ENCODE results near the gene ATP23. TPM values are rescaled to one million over a fixed set of nuclear protein-coding genes. Genes with fewer than 3 reads are reported as not detected.
A peak's percentile ranks its signal among the peaks of the same experiment; 100 is the strongest.

The ATP23 gene, protein sequence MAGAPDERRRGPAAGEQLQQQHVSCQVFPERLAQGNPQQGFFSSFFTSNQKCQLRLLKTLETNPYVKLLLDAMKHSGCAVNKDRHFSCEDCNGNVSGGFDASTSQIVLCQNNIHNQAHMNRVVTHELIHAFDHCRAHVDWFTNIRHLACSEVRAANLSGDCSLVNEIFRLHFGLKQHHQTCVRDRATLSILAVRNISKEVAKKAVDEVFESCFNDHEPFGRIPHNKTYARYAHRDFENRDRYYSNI
- total RNA-seq: 10 to 100 TPM; 15.9 to 19.1 TPM

DNA sequence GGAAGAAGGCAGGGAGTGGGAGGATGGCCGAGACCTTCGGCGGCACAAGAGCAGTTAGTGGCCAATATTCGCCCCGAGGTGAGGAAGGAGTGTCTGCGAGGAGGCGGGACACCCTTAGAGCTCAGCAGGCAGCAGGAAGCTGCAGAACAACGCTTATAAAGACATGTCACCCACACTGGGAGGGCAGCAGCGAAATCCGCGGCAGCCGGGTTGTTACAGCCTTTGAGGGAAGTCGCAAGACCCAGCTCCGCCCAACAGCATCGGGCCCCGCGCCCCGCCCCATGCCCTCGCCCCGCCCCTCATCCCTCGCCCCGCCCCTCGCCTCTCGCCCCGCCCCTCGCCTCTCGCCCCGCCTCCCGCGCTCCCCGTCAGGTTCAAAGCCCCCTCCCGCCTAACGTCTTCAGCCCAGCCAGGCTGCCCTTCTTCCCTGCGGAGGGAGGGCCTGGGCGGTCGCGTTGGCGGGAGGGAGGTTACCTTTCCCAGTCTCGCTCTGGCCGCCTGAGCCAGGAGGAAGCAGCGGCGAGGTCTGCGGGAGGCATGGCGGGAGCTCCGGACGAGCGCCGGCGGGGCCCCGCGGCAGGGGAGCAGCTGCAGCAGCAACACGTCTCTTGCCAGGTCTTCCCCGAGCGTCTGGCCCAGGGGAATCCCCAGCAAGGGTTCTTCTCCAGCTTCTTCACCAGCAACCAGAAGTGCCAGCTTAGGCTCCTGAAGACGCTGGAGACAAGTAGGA lies at the start of gene ATP23:
ATP23 (plus strand) TSS at position 403 of the 730 bp plus-strand sequence; CDS start at position 538, 135 bp downstream.
- H3K4me3 Mint-ChIP-seq: peak within 1 kb of the TSS; percentile 84
- H3K4me1 Mint-ChIP-seq: peaks cover 48% of the 10 kb centered on the region
- POLR2A ChIA-PET: interaction anchor here (0.6 kb wide), 1 partner anchor 614 kb away, joined by 4 read pairs; no protein-coding TSS in a partner anchor
- H3K36me3 Mint-ChIP-seq (ENCODE audit: low read depth): peaks cover 2% of the 10 kb centered on the region
- DNase-seq: peak; percentile 95
- CTCF ChIA-PET: interaction anchor here (0.7 to 1.6 kb wide), 4 partner anchors 10 to 97 kb away, joined by 3 to 5 read pairs (median 4); no protein-coding TSS in a partner anchor
- H3K9me3 Mint-ChIP-seq: no peaks in the 10 kb centered on the region
- peaks cover 1% of the 10 kb centered on the region for H3K27me3 Mint-ChIP-seq
- H3K27ac Mint-ChIP-seq: peak within 1 kb of the TSS; percentile 99

DNA sequence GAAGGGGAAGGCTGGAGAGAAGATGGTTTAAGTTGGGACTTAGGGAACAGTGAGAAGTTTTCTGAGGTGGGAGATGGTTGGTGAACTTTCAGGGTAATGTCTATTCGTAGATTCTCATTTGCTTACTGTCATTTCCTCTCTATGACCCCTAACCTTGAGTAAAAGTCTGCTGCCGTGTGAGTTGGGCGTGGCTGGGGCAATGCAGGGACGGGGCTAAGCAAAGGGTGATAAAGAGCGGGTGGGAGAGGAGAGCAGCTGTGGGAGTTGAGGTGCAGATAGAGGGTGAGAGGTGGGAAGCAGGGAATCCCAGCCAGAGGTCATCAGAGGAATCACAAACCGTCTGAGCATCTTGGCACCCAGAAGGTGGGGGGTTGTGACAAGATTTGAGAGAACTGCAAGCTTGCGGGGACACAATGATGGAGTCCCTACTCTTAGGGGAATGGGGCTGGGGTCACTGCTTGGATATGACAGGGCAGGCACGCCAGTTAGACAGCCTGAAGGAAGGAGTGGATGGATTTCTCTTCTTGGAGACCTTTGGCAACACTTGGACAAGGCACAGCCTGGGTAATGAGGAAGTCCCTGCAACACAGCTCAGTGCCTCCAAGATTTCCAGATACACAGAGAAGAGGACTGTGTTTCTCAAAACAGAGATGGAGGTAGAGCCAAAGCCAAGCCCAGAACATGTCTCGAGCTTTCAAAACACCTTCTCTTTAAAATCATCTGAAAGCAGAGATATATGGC lies 49.0 kb upstream of the ATP23 start:
- peaks cover 8% of the 10 kb centered on the region for H3K27me3 Mint-ChIP-seq
- H3K9me3 Mint-ChIP-seq: no peaks in the 10 kb centered on the region
- CTCF ChIA-PET: interaction anchor here (0.5 to 1.7 kb wide), 3 partner anchors 10 to 1583 kb away, joined by 3 to 4 read pairs (median 3); no protein-coding TSS in a partner anchor
- no peak for DNase-seq
- H3K27ac Mint-ChIP-seq: peak overlapping the region; percentile 16
- no peak overlapping the region for H3K4me3 Mint-ChIP-seq
- POLR2A ChIA-PET: no interaction called here
- H3K36me3 Mint-ChIP-seq (ENCODE audit: low read depth): no peaks in the 10 kb centered on the region
- peaks cover 40% of the 10 kb centered on the region for H3K4me1 Mint-ChIP-seq

DNA sequence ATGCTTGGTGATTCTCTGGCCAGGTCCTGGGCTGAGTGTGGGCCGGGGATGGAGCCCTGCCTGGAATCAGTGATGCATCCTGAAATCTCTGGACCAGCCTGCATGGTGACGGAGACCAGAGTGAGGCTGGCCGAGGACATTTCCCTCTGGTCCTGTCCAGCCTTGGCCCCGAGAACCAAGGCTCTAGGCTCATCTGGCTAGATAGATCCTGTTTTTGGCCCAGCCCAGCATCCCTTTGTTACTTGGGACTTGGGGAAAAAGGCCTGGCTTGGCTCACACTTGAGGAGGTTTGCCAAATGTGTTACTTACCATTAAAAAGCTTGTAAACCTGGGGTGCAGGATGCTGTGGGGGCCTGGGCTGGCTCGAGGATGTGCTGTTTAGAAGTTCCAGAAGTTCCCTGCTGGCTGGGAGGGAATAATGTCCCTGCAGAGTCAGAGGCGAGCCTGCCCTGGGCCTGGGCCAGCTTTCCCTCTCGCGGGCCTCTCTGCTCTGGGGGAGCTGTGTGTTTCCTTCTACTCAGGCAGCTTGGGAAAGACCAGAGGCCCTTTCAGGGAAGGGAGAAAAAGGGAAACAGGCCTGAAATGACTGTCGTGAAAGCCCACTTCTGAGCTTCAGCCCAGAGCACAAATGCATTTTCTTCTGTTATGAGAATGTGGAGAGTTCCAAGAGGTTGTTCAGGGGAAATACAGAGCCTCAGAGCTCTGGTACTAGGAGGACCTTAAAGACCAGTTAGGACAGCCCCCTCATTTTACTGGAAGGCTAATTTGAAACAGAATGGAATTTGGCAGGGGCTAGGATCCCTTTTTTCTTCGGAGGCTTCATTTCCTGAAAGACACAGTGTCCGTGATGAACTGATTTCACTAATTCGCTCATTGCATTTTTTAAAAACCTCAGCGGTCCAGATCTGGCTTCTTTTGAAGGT lies 47.7 kb upstream of the ATP23 start:
- H3K27me3 Mint-ChIP-seq: peaks cover 8% of the 10 kb centered on the region
- H3K9me3 Mint-ChIP-seq: no peaks in the 10 kb centered on the region
- H3K36me3 Mint-ChIP-seq (ENCODE audit: low read depth): no peaks in the 10 kb centered on the region
- H3K4me3 Mint-ChIP-seq: no peak overlapping the region
- no peak overlapping the region for H3K27ac Mint-ChIP-seq
- H3K4me1 Mint-ChIP-seq: peaks cover 45% of the 10 kb centered on the region
- DNase-seq: no peak
- POLR2A ChIA-PET: interaction anchor here (0.5 kb wide), 2 partner anchors 20 to 205 kb away, joined by 3 to 4 read pairs; no protein-coding TSS in a partner anchor
- CTCF ChIA-PET: interaction anchor here (0.7 to 1.7 kb wide), 7 partner anchors 9 to 180 kb away, joined by 3 to 5 read pairs (median 4); no protein-coding TSS in a partner anchor

DNA sequence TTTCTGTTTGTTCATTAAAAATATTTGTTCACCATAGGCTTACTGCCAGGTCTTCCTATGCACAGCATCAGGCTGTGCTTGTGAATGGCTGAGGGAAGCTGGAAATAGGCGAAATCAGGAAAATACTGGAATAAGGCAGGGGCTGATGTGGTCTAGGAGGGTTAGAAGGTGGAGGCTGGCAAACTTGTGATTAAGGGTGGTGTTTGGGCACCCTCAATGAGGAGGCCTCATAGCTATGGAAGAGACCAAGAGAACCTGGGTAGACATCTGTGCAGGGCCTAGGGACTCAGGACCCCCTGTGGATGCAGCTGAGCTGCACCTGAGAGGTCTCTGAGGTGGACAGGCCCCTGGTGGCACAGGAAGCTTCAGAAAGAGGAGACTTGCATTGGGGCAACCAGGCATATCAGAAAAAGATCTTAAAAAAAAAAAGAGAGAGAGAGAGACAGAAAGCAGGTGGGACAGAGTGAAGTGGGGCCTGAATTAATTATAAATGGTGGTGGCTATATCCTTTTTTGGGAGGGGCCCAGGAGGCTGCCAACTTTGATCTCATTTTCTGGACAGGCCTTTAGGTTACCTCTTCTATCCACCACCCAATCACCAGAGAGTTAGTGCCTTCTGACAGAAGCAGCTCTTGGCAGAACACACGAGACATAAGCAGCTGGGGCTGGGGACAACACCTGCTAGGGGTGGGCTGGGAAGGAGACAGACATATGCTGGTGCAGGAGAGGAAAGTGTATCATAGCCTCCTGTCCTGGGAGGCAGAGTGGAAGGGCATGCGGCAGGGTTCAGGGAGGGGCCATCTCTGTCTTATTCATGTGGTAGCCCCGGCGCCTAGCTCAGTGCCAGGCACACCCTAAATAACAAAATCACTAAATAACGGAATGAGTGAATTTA lies 46.7 kb upstream of the ATP23 start:
- Mint-ChIP-seq H3K27ac (peak overlapping the region; percentile 57), H3K4me1 (peaks cover 53% of the 10 kb centered on the region), H3K4me3 (no peak overlapping the region), H3K27me3 (peaks cover 8% of the 10 kb centered on the region), H3K36me3 (ENCODE audit: low read depth) (no peaks in the 10 kb centered on the region), H3K9me3 (no peaks in the 10 kb centered on the region)
- CTCF ChIA-PET: interaction anchor here (0.6 to 1.7 kb wide), 14 partner anchors 10 to 1319 kb away, joined by 3 to 6 read pairs (median 4); partner anchors contain the start of gene CYP27B1
- POLR2A ChIA-PET: interaction anchor here (0.5 kb wide), 2 partner anchors 21 to 204 kb away, joined by 3 to 4 read pairs; no protein-coding TSS in a partner anchor
- DNase-seq: no peak

DNA sequence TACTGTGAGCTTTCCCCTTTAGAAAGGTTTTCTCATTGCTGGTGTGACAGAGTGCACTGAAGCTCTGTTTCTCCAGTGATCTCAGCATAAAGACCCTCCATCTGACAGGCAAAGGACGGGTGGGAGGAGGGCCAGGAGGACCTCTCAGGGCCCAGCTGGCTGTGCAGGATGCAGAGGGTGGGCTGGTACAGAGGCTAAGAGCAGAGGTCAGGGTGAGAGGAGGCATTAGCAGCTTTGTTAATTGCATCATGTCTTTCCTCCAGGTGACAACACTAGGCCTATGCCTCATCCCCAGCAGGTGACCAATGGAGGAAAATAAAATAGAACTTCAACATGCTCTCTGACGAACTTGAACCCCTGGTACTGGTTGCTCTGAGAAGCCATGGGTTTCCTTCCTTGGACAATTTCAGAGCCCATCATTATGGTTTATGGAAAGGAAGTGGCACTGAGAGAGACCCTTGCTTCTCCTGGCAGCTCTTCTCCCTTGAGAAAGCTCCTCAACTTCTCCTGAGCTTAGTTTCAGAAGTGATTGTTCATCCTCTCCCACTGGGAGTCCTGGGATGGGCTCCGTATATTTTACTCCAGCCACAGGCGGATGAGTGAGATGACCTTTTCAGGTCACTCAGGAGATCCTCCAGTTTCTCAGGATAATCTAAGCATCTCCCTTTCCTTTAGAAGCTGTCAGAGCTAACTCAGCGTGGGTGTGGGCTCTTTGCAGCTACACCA lies 45.8 kb upstream of the ATP23 start:
- H3K4me1 Mint-ChIP-seq: peaks cover 55% of the 10 kb centered on the region
- peaks cover 6% of the 10 kb centered on the region for H3K27me3 Mint-ChIP-seq
- DNase-seq: no peak
- H3K9me3 Mint-ChIP-seq: no peaks in the 10 kb centered on the region
- H3K36me3 Mint-ChIP-seq (ENCODE audit: low read depth): no peaks in the 10 kb centered on the region
- ChIA-PET CTCF (interaction anchor here (0.8 to 1.7 kb wide), 13 partner anchors 9 to 139 kb away, joined by 3 to 6 read pairs (median 4); partner anchors contain the start of gene CYP27B1), POLR2A (no interaction called here)
- peak overlapping the region; percentile 72 for H3K27ac Mint-ChIP-seq
- H3K4me3 Mint-ChIP-seq: peak overlapping the region; percentile 16

DNA sequence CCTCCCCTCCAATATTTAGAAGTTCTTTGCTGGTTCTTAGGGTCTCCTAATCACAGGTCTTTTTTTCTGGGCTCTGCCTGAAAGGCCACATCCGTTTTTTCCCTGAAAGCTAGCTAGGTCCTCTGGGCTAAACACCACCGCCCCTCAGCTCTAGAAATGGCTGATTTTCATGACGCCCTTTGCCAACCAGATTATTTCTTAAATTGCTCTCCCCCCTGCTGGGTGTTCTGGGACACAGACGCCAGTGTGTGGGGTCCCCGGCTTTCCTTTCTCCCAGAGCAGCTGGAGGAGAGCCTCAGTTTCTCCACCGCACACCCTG lies 45.3 kb upstream of the ATP23 start:
- POLR2A ChIA-PET: interaction anchor here (0.6 kb wide), 1 partner anchor 29 kb away, joined by 3 read pairs; no protein-coding TSS in a partner anchor
- no peaks in the 10 kb centered on the region for H3K36me3 Mint-ChIP-seq (ENCODE audit: low read depth)
- H3K27ac Mint-ChIP-seq: peak overlapping the region; percentile 72
- H3K9me3 Mint-ChIP-seq: no peaks in the 10 kb centered on the region
- peaks cover 55% of the 10 kb centered on the region for H3K4me1 Mint-ChIP-seq
- no peak for DNase-seq
- peaks cover 6% of the 10 kb centered on the region for H3K27me3 Mint-ChIP-seq
- CTCF ChIA-PET: interaction anchor here (0.8 to 1.7 kb wide), 9 partner anchors 9 to 139 kb away, joined by 3 to 6 read pairs (median 3); partner anchors contain the start of gene CYP27B1
- peak overlapping the region; percentile 16 for H3K4me3 Mint-ChIP-seq

DNA sequence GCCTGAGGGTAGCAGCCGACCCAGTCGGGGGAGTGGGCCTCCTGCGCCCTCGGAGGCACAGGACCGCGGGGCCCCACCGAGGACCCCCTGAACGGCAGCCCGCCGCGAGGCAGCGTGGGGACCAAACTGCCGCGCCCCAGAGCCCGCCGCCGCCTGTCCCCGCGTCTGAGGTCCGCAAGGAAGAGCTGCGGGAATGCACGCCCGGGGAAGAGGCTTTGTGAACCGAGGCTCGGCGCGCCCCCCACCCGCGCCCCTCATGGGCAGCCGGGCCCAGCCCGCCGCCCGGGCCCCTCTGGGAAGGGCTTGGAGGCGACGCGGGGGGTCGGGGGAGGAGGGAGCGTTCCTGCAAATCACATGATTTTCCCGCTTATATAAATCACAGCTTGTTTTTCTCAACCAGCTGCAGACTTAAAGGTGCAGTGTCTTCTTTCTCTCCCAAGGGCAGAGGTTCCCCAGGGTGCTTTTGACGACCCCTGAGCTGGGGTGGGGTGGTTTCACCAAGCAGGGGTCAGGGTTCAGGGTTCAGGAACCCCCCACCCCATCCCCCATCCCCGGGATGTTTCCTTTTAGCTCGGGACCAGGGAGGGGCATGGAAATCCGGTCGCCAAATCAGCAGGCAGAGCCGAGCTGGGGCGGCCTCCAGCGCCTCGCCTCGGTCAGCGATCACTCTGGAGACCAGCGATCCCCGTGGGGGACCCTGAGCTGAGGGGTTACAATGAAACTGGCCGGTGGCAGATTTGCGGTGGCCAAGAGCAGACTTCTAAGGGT lies 44.7 kb upstream of the ATP23 start:
- Mint-ChIP-seq H3K9me3 (no peaks in the 10 kb centered on the region), H3K4me1 (peaks cover 57% of the 10 kb centered on the region), H3K4me3 (peak overlapping the region; percentile 65), H3K27ac (peak overlapping the region; percentile 72), H3K27me3 (peaks cover 4% of the 10 kb centered on the region), H3K36me3 (ENCODE audit: low read depth) (no peaks in the 10 kb centered on the region)
- POLR2A ChIA-PET: interaction anchor here (0.6 kb wide), 1 partner anchor 30 kb away, joined by 3 read pairs; no protein-coding TSS in a partner anchor
- DNase-seq: no peak
- CTCF ChIA-PET: interaction anchor here (0.6 to 2.9 kb wide), 10 partner anchors 8 to 140 kb away, joined by 3 to 8 read pairs (median 3); no protein-coding TSS in a partner anchor

DNA sequence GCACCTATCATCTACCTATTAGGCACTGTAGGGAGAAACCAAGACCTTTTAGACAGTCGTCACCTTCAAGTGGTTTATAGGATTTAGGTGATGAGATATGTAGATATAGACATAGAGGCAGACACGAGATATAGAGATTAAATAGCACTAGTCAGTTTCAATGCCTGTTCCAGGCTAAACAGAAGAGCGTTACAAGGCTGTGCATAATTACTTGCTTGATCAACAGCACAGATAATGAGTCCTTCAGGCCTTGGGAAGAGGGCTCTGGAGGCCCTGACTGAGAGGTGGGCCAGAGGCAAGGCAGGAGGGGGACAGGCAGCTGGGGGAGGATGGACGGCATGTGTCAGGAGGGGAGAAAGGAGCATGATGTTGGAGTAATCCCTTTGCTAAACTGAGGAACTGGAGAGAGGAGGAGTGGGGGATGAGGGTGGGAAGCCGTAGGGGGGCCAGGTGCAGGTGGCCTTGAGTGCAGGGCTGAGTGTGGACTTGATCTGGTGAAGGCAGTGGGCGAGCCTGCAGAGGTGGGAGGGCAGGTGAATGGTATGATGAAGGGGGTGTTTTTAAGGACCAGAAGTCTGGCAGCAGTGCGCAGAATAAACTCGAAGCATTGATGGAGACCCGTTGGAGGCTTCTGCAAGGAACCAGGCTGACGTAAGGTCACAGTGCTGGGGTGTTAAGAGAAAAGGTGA lies 43.9 kb upstream of the ATP23 start:
- H3K27me3 Mint-ChIP-seq: peaks cover 3% of the 10 kb centered on the region
- no peak for DNase-seq
- POLR2A ChIA-PET: no interaction called here
- peak overlapping the region; percentile 65 for H3K4me3 Mint-ChIP-seq
- CTCF ChIA-PET: interaction anchor here (0.7 to 2.9 kb wide), 6 partner anchors 9 to 138 kb away, joined by 3 to 8 read pairs (median 3); no protein-coding TSS in a partner anchor
- H3K27ac Mint-ChIP-seq: peak overlapping the region; percentile 92
- H3K9me3 Mint-ChIP-seq: no peaks in the 10 kb centered on the region
- peaks cover 57% of the 10 kb centered on the region for H3K4me1 Mint-ChIP-seq
- no peaks in the 10 kb centered on the region for H3K36me3 Mint-ChIP-seq (ENCODE audit: low read depth)

DNA sequence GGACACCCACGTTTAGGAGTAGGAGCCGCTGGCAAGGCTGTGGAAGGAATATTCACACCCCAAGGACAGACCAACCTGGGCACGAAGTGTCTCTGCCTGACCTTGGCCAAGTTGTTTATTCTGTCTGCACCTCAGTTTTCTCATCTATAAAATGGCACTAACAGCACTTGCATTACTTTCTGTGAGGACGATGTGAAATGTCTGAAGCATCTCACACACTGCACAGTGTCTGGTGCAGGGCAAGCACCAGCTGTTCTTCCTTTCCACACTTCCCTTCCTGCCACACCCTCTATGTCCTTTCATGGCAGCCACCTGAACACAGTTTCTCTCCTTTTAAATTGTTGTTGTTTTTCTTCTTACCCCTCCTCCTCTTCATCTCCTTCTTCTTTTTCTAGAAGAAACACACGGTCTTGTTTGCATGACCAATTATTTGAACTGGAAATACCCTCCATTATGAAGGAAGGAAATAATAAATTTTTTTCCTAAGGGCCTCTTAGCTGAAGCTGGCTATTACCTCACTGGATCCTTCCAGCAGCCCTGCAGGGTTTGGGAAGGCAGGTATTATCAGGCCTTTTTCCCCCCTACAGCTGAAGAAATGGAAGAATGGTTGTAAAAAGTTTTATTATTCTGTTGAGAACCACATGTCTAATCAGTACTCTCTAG lies 42.9 kb upstream of the ATP23 start:
- DNase-seq: peak; percentile 28
- peaks cover 3% of the 10 kb centered on the region for H3K27me3 Mint-ChIP-seq
- peak overlapping the region; percentile 92 for H3K27ac Mint-ChIP-seq
- peak overlapping the region; percentile 8 for H3K4me3 Mint-ChIP-seq
- POLR2A ChIA-PET: interaction anchor here (1.2 kb wide), 1 partner anchor 10 kb away, joined by 6 read pairs; no protein-coding TSS in a partner anchor
- CTCF ChIA-PET: interaction anchor here (0.7 to 2.9 kb wide), 10 partner anchors 10 to 440 kb away, joined by 3 to 8 read pairs (median 4); no protein-coding TSS in a partner anchor
- peaks cover 57% of the 10 kb centered on the region for H3K4me1 Mint-ChIP-seq
- no peaks in the 10 kb centered on the region for H3K9me3 Mint-ChIP-seq
- no peaks in the 10 kb centered on the region for H3K36me3 Mint-ChIP-seq (ENCODE audit: low read depth)
